ENCODE measurements around the gene CPN1. TPM values are rescaled to one million over a fixed set of nuclear protein-coding genes. Genes with fewer than 3 reads are reported as not detected.

The CPN1 gene
- total and polyA plus RNA-seq, 10 donors, result not detected

DNA sequence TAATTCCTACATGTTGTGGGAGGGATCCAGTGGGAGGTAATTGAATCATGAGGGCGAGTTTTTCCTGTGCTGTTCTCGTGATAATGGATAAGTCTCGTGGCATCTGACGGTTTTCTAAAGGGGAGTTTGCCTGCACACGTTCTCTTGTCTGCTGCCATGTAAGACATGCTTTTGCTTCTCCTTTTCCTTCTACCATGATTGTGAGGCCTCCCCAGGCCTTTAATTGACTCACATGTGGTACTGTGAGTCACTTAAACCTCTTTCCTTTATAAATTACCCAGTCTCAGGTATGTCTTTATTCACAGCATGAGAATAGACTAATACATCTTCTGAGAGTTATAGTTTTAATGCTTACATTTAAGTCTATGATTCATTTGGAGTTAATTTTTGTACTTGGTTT, 22.6 kb upstream of the CPN1 start:
- TF ChIP-seq POLR2A (IDR thresholded peaks at IDR 0.05) (no peak), POLR2AphosphoS5 (IDR thresholded peaks at IDR 0.05) (no peak)
- TF ChIP-seq, protein P1, sequence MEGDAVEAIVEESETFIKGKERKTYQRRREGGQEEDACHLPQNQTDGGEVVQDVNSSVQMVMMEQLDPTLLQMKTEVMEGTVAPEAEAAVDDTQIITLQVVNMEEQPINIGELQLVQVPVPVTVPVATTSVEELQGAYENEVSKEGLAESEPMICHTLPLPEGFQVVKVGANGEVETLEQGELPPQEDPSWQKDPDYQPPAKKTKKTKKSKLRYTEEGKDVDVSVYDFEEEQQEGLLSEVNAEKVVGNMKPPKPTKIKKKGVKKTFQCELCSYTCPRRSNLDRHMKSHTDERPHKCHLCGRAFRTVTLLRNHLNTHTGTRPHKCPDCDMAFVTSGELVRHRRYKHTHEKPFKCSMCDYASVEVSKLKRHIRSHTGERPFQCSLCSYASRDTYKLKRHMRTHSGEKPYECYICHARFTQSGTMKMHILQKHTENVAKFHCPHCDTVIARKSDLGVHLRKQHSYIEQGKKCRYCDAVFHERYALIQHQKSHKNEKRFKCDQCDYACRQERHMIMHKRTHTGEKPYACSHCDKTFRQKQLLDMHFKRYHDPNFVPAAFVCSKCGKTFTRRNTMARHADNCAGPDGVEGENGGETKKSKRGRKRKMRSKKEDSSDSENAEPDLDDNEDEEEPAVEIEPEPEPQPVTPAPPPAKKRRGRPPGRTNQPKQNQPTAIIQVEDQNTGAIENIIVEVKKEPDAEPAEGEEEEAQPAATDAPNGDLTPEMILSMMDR (IDR thresholded peaks at IDR 0.05 in 8 of 11, conservative IDR thresholded peaks at IDR 0.05 in 3 of 11), result no peak
- WGBS, 5 donors, result 80 to 92% (median 87%) methylated on average over 5 of the region's 5 CpGs
- Histone ChIP-seq H3K36me3 (no peaks in the 10 kb centered on the region), H3K27me3 (replicated peaks in 1 of 7) (peaks cover 0 to 43% (median 0%) of the 10 kb centered on the region in 7 donors), H3K4me3 (no peak overlapping the region), H3K9me3 (no peaks in the 10 kb centered on the region), H3K4me1 (no peaks in the 10 kb centered on the region), H3K27ac (no peak overlapping the region)
- no peak for DNase-seq
- intact Hi-C loops (cut with DNase I; ENCODE audit: low total_unique reads), result no loop called here

DNA sequence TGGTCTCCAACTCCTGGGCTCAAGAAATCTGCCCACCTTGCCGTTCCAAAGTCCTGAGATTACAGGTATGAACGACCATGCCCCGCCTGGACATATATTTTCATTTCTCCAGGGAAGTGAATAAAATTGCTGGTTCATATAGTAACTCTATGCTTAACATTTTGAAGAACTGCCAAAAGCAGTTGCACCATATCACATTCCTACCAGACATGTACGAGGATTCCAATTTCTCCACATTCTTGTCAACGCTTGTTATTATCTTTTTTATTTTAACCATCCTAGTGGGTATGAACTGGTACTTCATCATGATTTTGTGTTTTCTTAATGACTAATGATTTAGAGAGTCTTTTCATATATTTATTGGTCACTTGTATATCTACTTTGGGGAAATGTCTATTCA, 21.9 kb upstream of the CPN1 start:
- no peaks in the 10 kb centered on the region for H3K4me1 ChIP-seq
- intact Hi-C loops (cut with DNase I; ENCODE audit: low total_unique reads), result no loop called here
- H3K9me3 ChIP-seq, result peaks cover 0 to 4% (median 0%) of the 10 kb centered on the region in 8 donors
- H3K36me3 ChIP-seq, result no peaks in the 10 kb centered on the region
- 70 to 92% (median 75%) methylated on average over 5 of the region's 5 CpGs for WGBS, 5 donors
- H3K4me3 ChIP-seq, result no peak overlapping the region
- DNase-seq, result no peak
- TF ChIP-seq POLR2A (IDR thresholded peaks at IDR 0.05), result no peak
- TF ChIP-seq, protein P1 (IDR thresholded peaks at IDR 0.05 in 8 of 11, conservative IDR thresholded peaks at IDR 0.05 in 3 of 11), result no peak
- TF ChIP-seq POLR2AphosphoS5 (IDR thresholded peaks at IDR 0.05), result no peak
- H3K27me3 ChIP-seq (replicated peaks in 1 of 7), result peaks cover 0 to 43% (median 0%) of the 10 kb centered on the region in 7 donors
- no peak overlapping the region for H3K27ac ChIP-seq

DNA sequence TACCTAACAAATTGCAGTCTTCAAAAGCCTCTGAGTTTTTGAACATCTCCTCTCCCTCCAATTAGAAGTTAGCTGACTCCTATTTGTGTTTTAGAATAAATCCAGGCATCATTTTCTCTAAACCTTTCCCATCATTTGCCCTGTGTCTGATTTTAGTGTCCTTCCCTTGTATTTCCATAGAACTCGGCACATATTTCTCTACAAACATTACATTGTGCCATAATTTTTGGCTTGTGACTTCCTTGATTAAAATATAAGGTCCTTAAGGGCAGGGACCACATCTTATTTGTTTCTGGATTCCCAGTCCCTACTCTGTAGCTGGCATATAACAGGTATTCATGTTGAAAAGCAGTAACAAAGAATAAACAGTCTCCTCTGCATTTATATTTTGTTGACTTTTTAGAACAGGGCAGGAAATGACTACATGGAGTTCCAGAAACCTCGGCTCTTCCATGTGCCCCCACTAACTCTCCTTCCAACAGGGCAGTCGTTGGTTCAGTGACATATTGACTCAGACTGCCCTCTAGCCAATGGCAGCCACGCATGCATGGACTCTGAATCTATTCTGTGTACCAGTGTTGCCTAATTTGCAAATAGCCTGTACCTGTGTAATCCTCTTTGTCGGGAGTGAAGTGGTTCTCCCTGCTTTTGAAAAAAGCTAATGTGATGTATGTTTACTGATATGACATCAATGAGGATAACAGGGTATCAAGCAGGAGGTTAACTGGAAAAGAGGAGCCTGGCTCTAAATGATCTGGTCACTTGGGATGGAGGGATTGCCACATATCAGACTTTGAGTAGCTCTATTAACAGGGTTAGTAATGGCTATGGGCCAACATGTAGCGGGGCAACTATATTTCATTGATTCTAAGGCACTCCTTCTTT, 19.8 kb upstream of the CPN1 start:
- WGBS, 5 donors, result 58 to 75% (median 65%) methylated on average over 6 of the region's 6 CpGs
- Histone ChIP-seq H3K27ac (no peak overlapping the region), H3K4me1 (no peaks in the 10 kb centered on the region), H3K36me3 (no peaks in the 10 kb centered on the region), H3K9me3 (peaks cover 0 to 20% (median 3%) of the 10 kb centered on the region in 8 donors), H3K4me3 (no peak overlapping the region), H3K27me3 (replicated peaks in 1 of 7) (peaks cover 0 to 41% (median 0%) of the 10 kb centered on the region in 7 donors)
- intact Hi-C loops (cut with DNase I; ENCODE audit: low total_unique reads), result no loop called here
- no peak for DNase-seq
- TF ChIP-seq, protein P1 (IDR thresholded peaks at IDR 0.05 in 8 of 11, conservative IDR thresholded peaks at IDR 0.05 in 3 of 11), result no peak
- TF ChIP-seq POLR2A (IDR thresholded peaks at IDR 0.05), result no peak
- TF ChIP-seq POLR2AphosphoS5 (IDR thresholded peaks at IDR 0.05), result no peak

DNA sequence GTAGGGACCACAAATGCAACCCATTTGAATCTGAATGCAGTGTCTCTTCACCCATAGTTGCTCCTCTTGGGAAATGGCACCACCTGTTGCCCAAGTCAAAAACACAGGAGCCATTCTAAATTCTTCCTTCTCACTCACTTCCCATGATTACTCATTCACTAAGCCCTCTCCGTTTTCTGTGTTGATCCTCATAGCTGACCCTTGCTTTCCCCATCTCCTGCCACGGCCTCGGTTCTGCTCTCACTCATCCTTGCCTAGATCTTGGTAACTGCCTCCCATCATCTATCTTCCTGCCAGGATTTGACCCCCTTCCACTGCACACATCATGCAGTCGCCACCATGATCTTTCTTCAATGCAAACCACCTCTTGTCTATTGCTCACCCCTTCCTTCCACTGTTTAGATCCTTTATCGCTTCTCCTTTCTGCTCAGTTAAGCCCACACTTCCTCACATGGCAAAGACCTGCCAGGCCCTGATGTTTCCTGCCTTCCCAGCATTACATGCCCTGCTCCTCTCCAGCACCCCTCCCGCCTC, 19.0 kb upstream of the CPN1 start:
- Histone ChIP-seq H3K4me1 (no peaks in the 10 kb centered on the region), H3K27me3 (replicated peaks in 1 of 7) (peaks cover 0 to 40% (median 0%) of the 10 kb centered on the region in 7 donors), H3K4me3 (no peak overlapping the region), H3K36me3 (no peaks in the 10 kb centered on the region), H3K9me3 (peaks cover 0 to 20% (median 3%) of the 10 kb centered on the region in 8 donors), H3K27ac (no peak overlapping the region)
- intact Hi-C loops (cut with DNase I; ENCODE audit: low total_unique reads), result no loop called here
- no peak for DNase-seq
- WGBS, 5 donors, result 27 to 36% (median 29%) methylated on average over 6 of the region's 6 CpGs
- TF ChIP-seq POLR2AphosphoS5 (IDR thresholded peaks at IDR 0.05) (no peak), POLR2A (IDR thresholded peaks at IDR 0.05) (no peak)
- TF ChIP-seq, protein P1 (IDR thresholded peaks at IDR 0.05 in 8 of 11, conservative IDR thresholded peaks at IDR 0.05 in 3 of 11), result no peak
